Heart right ventricle (tissue), 16 donors: ENCODE data around the gene TIMP3. TPM values are rescaled to one million over a fixed set of nuclear protein-coding genes. Genes with fewer than 3 reads are reported as not detected.

Experiments
- ATAC-seq, 8 donors: fragments of 200-7000 bp; cut with Tn5 transposase; one replicate each; pipeline ENCODE4 v1.9.1; 2020; ENCODE audit warnings: mild to moderate bottlenecking in 8 of 8, moderate library complexity in 8 of 8, moderate number of reproducible peaks in 1 of 8
- DNase-seq, 2 donors: peaks; one replicate each; pipeline ENCODE4 v3.0.0-alpha.2; 2020
- H3K27ac ChIP-seq, 10 donors: fragments of 200-600 bp; sonication (generic) in 2 of 10; one replicate each; pipeline versions ENCODE4 v1.5.0 to v1.8.0; 2020 to 2022; ENCODE audit warnings: mild to moderate bottlenecking in 3 of 10
- H3K27me3 ChIP-seq, 7 donors: fragments of 200-600 bp; one replicate each; pipeline ENCODE4 v1.8.0; 2021 to 2022; ENCODE audit warnings: mild to moderate bottlenecking in 2 of 7
- H3K36me3 ChIP-seq, 9 donors: fragments of 200-600 bp; sonication (generic) in 1 of 9; one replicate each; pipeline versions ENCODE4 v1.5.0 to v1.8.0; 2020 to 2022; ENCODE audit warnings: mild to moderate bottlenecking in 2 of 9
- H3K4me1 ChIP-seq, 9 donors: fragments of 200-600 bp; sonication (generic) in 1 of 9; one replicate each; pipeline versions ENCODE4 v1.5.0 to v1.8.0; 2020 to 2022; ENCODE audit warnings: mild to moderate bottlenecking in 4 of 9
- H3K4me3 ChIP-seq, 10 donors: fragments of 200-600 bp; sonication (generic) in 2 of 10; one replicate each; pipeline versions ENCODE4 v1.5.0 to v1.8.0; 2020 to 2022; ENCODE audit warnings: mild to moderate bottlenecking in 7 of 10, moderate library complexity in 2 of 10
- H3K9me3 ChIP-seq, 11 donors: fragments of 200-600 bp in 10 of 11; sonication (generic) in 2 of 11; one replicate each; pipeline versions ENCODE4 v1.5.0 to v1.8.0; 2013 to 2022; ENCODE audit warnings: mild to moderate bottlenecking in 2 of 11, control low read depth in 1 of 11, moderate library complexity in 1 of 11
- WGBS, 2 donors: extraction: QIAGEN DNeasy Blood & Tissue Kit; methylation state at CpG; one replicate each; pipeline ENCODE4 v1.1.7; 2013; ENCODE audit warnings: inconsistent platforms in 1 of 2; 5-methylcytosine and 5-hydroxymethylcytosine counted together
- intact Hi-C, 10 donors: fragments of 100-400 bp; cut with DNase I; formaldehyde crosslinking; loops; one replicate each; pipeline versions ENCODE4 v1.11.1 to v1.14.2; 2022
- long read RNA-seq, 3 donors: library from polyadenylated mRNA; unstranded; transcript quantifications; one replicate each; pipeline ENCODE4 v2.0.0, GENCODE V29; 2020 to 2021
- polyA plus RNA-seq, 2 donors: library from polyadenylated mRNA; stranded (reverse); fragments of 200-250 nt; gene quantifications; one replicate each; pipeline ENCODE4 v1.2.3, GENCODE V29; 2013
- total RNA-seq, 10 donors: library from RNA; stranded (reverse); fragmentation: NEBNext Ultra II Directional in 3 of 10; extraction: Animal tissue kit (Norgen Biotek cat#: 25700) in 3 of 10; gene quantifications; one replicate each; pipeline versions ENCODE4 v1.2.1 to v1.2.4, GENCODE V29; 2021 to 2023
- TF ChIP-seq, protein P1 (sequence below), 9 donors: fragments of 200-600 bp; sonication (generic) in 2 of 9; IDR thresholded peaks; one replicate each; pipeline versions ENCODE4 v1.5.0 to v1.8.0; 2021 to 2022; ENCODE audit warnings: antibody characterized with exemption in 9 of 9, mild to moderate bottlenecking in 5 of 9, moderate library complexity in 1 of 9
- donor health status: Arrhythmogenic right ventricular cardiomyopathy.
- donor health status: ischemic (EF 13 %, LVEDD 7.1; RV severe dilation, severe dysfunction).
- donor health status: healthy with polysubstance abuse.
- donor health status: DM: no; HTN: yes; CAD: no.
- donor health status: DM: no; HTN: no; CAD: no.
- donor health status: ischemic (EF 25% LVEDD 6.9; RV normal size, moderate dysfunction).
- donor health status: ischemic (EF 25% LVEDD 5.7; RV mildly dilated, moderate dysfunction).
- donor health status: healthy.
- donor health status: DM: yes; HTN: yes; CAD: no.
- donor health status: Ischemic cardiomyopathy.
- donor health status: ischemic (EF 35%, LVEDD 5.7; RV mildly dilated, moderate dysfunction).
- donor health status: nonischemic (EF 11% LVEDD 7.7; RV severe dilation, severe dysfunction).
- donor health status: DM: yes; HTN: yes; CAD: no.
- donor health status: PGD.
- donor health status: ischemic (EF 29% LVEDD 5.4; RV normal size, mild dysfunction).
- donor health status: nonischemic (EF 23%, LVEDD 6.1; RV moderate dilation, normal function).

Gene TIMP3
- total RNA-seq (100 to 1,000 TPM in 9 of 10 donors, 10 to 100 TPM in 1; 91.9 to 380 (median 166) TPM), polyA plus RNA-seq (100 to 1,000 TPM; 134 to 173 TPM)
- long read RNA-seq, donor 1, full-length matches to known transcripts, result 328 of 510 reads
- long read RNA-seq, donor 1, partial matches to known transcripts, result 167 of 510 reads
- long read RNA-seq, donor 1, other reads (novel, unspliced or antisense), result 15 of 510 reads
- long read RNA-seq, donor 2, full-length matches to known transcripts, result 328 of 507 reads
- long read RNA-seq, donor 2, partial matches to known transcripts, result 169 of 507 reads
- long read RNA-seq, donor 2, other reads (novel, unspliced or antisense), result 10 of 507 reads
- long read RNA-seq, donor 3, full-length matches to known transcripts, result 42 of 281 reads
- long read RNA-seq, donor 3, partial matches to known transcripts, result 39 of 281 reads
- long read RNA-seq, donor 3, other reads (novel, unspliced or antisense), result 200 of 281 reads

DNA sequence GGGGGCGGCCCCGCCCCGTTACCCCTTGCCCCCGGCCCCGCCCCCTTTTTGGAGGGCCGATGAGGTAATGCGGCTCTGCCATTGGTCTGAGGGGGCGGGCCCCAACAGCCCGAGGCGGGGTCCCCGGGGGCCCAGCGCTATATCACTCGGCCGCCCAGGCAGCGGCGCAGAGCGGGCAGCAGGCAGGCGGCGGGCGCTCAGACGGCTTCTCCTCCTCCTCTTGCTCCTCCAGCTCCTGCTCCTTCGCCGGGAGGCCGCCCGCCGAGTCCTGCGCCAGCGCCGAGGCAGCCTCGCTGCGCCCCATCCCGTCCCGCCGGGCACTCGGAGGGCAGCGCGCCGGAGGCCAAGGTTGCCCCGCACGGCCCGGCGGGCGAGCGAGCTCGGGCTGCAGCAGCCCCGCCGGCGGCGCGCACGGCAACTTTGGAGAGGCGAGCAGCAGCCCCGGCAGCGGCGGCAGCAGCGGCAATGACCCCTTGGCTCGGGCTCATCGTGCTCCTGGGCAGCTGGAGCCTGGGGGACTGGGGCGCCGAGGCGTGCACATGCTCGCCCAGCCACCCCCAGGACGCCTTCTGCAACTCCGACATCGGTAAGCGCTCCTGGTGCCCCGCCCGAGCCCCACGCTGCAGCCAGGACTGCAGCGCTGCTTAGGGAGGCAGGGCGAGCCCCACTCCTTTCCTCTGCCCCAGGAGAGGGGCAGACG, at the start of gene TIMP3:
Gene TIMP3, plus strand, starts transcription at position 169 of the 700 bp plus-strand sequence. Its CDS starts 297 bp downstream, at position 466.
- Histone ChIP-seq H3K4me3 (peak within 1 kb of the TSS; percentile 78 to 100 (median 97)), H3K27ac (peak within 1 kb of the TSS; percentile 84 to 96 (median 90)), H3K27me3 (peaks cover 0 to 24% (median 0%) of the 10 kb centered on the region in 7 donors), H3K9me3 (no peaks in the 10 kb centered on the region), H3K4me1 (peaks cover 4 to 69% (median 44%) of the 10 kb centered on the region in 9 donors), H3K36me3 (no peaks in the 10 kb centered on the region)
- TF ChIP-seq, protein P1, sequence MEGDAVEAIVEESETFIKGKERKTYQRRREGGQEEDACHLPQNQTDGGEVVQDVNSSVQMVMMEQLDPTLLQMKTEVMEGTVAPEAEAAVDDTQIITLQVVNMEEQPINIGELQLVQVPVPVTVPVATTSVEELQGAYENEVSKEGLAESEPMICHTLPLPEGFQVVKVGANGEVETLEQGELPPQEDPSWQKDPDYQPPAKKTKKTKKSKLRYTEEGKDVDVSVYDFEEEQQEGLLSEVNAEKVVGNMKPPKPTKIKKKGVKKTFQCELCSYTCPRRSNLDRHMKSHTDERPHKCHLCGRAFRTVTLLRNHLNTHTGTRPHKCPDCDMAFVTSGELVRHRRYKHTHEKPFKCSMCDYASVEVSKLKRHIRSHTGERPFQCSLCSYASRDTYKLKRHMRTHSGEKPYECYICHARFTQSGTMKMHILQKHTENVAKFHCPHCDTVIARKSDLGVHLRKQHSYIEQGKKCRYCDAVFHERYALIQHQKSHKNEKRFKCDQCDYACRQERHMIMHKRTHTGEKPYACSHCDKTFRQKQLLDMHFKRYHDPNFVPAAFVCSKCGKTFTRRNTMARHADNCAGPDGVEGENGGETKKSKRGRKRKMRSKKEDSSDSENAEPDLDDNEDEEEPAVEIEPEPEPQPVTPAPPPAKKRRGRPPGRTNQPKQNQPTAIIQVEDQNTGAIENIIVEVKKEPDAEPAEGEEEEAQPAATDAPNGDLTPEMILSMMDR (IDR thresholded peaks at IDR 0.05), result no peak
- DNase-seq (peak; percentile 92 to 94), ATAC-seq (peak; percentile 86 to 93 (median 90))
- intact Hi-C loops, result loop anchor here in 9 of 10 donors (1.0 to 10.0 kb wide), 10 partner anchors 36 to 196 kb away; no protein-coding TSS in a partner anchor
- WGBS, 2 donors, result 0% methylated on average over 54 to 72 of the region's 72 CpGs

DNA sequence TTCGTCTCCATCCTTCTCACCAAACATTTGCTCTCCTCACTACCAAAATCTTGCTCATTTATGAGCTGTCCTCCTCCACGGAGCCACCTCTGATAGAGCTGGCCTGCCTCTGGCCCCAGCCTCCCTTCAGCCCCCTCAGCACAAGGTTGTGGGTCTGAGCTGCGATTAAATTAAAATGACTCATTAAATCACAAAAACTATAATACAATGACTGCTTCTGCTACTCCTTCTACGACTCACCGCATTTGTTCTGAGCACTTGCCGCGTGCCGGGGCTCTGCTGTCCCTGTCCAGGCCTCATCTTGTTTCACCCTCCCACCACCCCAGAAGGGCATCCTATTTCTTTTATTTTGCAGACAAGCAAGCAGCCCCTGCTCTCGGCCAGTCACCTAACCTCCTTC, 49.2 kb upstream of the TIMP3 start:
- no peak for DNase-seq
- peaks cover 2 to 25% (median 14%) of the 10 kb centered on the region in 9 donors for H3K4me1 ChIP-seq
- no peaks in the 10 kb centered on the region for H3K36me3 ChIP-seq
- no peak for ATAC-seq
- no peak overlapping the region for H3K4me3 ChIP-seq
- intact Hi-C loops, result loop anchor here in 1 of 10 donors (5.0 kb wide), 1 partner anchor 130 kb away; no protein-coding TSS in a partner anchor
- TF ChIP-seq, protein P1 (IDR thresholded peaks at IDR 0.05), result no peak
- H3K27me3 ChIP-seq, result no peaks in the 10 kb centered on the region
- WGBS, 2 donors, result 77 to 80% methylated on average over 9 of the region's 9 CpGs
- no peaks in the 10 kb centered on the region for H3K9me3 ChIP-seq
- peak overlapping the region in 2 of 10 donors; percentile 69 to 83 for H3K27ac ChIP-seq

DNA sequence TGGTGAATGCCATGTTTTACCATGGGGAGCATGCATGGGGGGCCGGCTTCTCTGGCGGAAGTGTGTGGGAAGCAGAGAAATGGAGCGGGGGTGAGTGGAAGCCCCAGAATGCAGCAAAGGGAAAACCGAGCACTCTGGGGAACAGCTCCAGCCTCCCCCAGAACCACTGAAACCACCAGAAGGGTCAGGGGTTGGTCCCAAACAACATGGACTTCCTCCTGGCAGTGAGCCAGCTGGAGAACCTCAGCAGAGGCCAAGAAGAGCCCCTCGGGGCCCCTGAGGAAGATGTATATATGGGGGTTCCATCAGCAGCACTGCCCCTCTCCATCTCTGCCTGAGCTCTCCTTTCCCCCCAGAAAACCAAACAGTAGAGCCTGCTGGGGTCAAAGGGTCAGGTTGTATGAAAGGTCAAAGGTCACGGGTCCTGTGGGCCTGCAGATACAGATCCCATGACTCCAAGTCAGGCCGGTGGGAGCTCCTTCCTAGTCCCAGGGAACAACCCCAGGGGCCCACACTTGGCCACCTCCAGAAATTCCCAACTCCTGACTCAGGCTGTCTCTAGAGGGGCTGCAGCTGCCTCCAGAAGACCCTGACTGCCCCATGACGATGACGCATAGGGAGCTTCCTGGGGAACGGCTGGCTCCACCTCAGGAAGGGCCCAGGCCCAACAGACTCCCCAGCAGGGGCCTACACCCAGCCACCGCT, 48.5 kb upstream of the TIMP3 start:
- 71 to 74% methylated on average over 11 of the region's 11 CpGs for WGBS, 2 donors
- peak; percentile 9 to 76 (median 63) for ATAC-seq

More for the DNA sequence above, 48.5 kb upstream of the TIMP3 start:
- TF ChIP-seq, protein P1 (IDR thresholded peaks at IDR 0.05), result no peak
- DNase-seq, result peak; percentile 37 to 48
- H3K4me3 ChIP-seq, result no peak overlapping the region
- peaks cover 0 to 25% (median 14%) of the 10 kb centered on the region in 9 donors for H3K4me1 ChIP-seq
- H3K9me3 ChIP-seq, result no peaks in the 10 kb centered on the region
- no peaks in the 10 kb centered on the region for H3K27me3 ChIP-seq
- no peaks in the 10 kb centered on the region for H3K36me3 ChIP-seq
- H3K27ac ChIP-seq, result peak overlapping the region in 9 of 10 donors; percentile 25 to 83 (median 58)
- intact Hi-C loops, result loop anchor here in 1 of 10 donors (5.0 kb wide), 1 partner anchor 131 kb away; no protein-coding TSS in a partner anchor
